Central memory CD4-positive, alpha-beta T cell (primary cell): ENCODE results near the gene HS1BP3.
A peak's percentile ranks its signal among the peaks of the same experiment; 100 is the strongest.

Experiments used
- DNase-seq: peaks from one replicate; pipeline ENCODE4 v3.0.0; 2022

Gene HS1BP3

DNA sequence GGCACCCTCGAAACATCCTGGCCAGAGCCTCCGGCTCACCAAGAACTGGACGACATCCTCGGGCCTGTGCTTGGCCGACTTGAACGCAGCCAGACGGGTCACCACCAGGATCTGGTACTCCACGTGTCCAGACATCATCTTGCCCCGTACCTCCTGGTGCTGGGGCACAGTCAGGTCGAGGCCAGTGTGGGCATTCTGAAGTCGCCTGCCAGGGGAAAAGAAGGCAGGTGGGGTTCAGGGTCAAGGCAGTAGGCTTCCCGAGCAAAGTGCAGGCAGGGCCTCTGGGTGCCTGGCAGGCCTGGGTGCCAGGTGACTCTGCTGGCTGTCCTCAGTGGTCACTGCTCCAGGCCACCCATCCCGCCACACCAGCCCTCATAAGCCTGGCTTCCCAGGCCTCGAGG lies 5.6 kb downstream of the HS1BP3 start:
- no peak for DNase-seq

DNA sequence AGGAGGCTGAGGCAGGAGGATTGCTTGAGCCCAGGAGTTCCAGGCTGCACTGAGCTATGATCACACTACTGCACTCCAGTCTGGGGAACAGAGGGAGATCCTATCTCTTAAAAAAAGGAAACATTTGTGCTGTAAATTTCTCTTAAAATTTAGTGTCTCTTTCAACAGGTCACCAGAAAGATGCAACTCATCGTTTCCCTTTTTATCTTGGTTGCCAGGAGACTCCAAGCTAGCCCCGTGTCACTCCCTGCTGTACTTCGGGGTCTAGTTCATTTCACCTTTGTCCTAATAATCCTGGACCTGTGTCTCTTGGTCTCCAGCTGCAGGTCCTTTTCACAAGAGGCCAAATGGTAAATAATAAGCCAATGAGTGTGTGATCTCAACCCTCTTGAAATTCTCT lies 7.1 kb downstream of the HS1BP3 start:
- DNase-seq = no peak

DNA sequence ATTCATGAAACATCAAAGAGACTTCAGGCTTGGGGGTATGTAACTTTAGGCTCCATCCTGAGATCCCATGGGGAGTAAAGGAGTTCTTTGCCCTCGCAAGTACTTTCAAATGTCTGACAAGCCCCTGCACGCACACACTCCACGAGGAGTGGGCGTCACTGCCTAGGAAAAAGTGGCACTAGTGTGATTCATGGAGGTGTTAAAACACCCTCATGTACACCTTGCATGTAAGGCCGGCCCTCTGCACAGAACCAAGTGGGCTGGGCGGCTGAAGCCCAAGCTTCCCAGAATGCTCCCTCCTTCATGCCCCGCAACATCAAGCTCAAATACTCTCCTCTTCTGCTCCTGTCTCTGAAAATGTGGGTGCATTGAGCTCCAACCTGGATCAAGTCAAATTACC lies 7.8 kb downstream of the HS1BP3 start:
- no peak for DNase-seq

DNA sequence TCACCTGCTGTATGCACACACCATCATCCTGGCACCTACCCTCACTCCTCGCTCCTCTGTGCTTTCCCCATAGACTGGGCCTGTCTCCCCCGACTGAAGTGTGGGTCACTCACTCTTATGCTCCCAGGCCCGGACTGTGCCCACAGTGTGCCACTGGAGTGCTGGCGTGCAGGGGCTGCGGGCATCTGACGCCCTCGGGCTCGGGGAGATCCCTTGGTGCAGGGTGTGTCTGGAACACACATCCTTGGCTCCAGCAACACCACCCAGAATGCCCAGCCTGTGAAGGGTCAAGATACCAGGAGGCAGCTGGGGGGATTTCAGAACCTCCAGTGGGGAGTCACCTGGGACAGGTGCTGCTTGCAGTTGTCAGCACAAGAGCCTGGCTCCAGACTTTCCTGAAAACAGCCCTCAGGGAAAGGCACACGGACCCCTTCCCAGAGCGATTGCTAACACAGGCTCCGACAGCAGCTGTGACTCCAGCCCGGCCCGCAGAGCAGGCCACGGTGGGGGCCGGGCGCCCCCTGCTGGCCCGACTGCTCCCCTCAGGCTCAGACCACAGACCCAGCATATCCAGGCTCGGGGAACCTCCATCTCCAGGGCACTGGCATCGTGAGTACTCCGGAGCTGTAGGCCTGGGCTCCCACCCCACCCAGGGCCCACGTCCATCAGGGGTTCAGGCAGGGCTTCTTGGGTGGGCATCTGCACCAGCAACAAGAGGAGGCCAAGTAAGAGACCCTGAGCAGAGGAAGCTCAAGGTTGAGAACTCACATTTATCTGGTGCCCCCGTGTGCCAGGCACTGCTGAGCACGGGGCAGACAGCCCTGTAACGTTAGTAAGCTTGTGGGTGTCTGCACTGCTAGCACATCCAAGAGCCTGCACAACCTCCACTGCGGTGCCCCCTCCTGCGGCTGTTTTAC lies 8.6 kb downstream of the HS1BP3 start:
- DNase-seq = peak; percentile 68

DNA sequence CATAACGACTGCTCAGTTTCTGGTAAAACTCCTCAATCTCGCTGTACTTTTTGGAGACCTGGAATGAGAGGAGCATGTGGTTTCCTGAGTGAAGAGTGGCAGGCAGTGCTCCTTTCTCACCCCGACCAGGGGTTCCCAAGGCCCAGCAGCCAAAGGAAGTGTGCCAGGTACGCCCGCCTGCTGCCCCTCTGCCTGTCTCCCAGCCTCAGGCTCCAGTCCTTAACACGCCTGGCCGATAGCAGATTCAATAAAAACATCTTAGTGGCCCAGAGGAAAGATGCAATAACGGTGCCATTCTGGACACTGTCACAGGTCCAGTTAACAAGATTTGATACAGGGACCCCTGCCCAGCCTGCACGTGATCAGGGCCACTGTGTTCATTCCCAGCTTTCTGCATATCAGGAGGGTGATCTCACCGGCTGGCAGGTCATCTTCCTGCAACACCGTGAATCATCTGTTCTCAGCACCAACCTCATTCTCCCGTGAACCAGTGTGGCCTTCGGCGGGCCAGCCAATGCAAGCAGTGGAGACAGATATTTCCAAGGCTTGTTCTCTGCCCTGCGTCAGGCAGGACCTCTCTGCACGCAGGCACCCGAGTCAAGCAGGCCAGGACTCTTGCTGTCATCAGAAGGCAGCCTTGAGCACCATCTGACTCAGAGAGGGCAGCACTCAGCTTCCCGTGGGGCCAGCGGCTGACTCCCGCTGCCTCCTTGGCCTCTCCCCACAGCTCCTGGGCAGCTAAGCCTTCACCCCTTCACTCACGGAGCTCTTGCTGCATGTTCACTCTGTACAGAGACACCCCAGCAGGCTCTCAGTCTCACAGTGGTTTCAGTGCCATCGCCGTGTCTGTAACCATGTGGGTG lies 9.5 kb downstream of the HS1BP3 start:
- no peak for DNase-seq

DNA sequence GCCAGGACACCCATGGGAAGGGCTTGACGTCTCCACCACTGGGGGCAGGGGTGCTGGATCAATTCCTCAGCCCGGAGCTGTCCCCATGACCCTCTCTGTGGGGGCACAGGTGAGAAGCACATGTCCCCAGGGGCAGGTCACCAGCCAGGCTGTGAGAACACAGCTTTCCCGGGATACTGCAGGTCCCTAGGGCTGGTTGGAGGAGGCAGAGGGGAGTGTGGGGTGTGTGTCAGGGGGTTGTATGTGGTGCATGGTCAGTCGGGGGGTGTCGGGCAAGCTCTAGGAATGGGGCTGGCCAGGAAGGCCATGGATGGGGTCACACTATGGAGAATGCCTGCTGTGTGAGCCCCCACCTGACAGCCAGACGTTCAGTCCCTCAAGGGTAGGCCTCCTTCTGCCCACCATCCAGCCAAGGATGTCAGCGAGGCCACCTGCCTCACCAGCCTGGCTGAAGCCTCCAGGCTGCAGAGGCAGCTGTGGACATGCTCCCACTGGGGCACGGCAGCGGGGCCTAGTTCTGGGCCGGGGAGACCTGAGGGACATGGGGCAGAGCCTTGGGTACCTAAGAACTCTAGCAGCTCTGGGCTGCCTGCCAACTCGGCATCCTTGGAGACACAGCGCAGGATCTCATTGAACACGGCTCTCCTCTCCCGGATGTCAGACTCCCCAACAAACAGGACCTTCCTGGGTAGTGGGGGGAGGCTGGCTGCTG lies 10.3 kb downstream of the HS1BP3 start:
- DNase-seq = no peak

DNA sequence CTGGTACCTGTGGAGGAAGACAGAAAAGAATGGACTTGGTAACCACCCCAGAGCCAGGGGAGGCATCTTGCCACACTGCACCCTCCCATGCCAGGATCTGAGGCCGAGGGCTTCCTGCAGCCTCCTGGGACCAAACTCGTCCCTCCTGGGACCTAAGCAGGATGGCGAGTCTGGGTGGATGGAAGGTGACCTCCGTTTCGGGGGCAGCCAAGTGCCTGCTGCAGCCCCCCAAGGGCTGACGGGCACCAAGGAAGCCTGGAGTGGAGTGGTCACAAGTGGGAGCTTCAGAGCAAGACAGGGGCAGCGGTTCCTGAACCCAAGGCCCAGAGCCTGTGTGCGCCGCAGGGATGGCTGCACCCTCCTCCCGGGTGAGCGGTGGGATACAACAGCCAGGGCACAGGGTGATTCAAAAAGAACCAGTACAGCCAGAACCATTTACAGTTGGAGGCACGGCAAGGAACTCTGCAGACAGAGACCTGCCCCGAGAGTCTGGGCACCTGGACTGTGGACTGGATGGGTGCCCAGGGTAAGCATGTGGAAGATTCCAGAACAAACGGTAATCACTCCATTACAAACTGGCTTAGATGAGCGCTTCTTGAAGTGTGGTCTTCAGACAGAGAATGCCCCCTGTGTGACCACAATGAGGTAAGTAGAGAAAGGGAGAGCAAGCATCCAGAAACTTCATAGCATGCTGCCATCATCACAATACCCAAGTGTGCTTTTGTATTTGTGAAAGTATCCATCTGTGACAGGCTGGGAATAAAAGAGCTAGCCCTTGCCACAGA lies 12.1 kb downstream of the HS1BP3 start:
- no peak for DNase-seq

DNA sequence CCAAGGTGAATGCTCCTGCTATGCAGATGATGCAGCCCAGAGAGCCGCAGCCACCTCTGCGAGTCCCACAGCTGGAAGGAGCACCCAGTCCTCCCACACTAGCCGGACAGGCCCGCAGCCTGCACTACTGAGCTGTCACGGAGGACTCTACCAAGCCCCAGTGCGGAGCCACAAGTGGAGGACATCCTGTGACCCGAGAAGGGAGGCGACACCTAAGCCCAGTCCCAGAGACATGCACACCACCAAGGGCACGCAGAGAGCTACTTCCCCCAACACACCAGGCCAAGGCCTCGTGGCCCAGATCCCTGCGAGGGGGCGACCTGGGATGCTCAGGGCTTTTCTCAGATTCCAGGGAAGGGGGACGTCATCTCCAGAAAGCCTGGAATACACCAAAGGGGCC lies 12.9 kb downstream of the HS1BP3 start:
- no peak for DNase-seq

DNA sequence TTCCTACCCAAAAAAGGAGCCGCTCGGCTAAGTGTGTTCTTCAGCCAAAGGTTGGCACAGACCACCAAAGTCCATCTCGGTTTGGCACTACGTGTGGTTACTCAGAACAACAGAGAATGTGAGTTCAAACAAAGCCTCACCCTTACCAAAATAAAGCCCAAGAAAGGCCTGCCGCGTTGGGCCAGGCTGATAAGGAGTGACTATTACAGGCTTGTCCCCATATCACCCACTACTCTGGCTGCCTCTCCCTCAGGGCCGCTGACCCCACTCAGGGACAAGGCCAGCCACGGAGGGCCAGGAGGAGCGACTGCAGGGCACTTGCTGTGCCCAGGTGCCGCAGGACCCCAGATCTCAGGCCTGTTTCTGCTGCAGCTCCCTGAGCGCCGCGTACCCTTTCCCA lies 13.8 kb downstream of the HS1BP3 start:
- no peak for DNase-seq

DNA sequence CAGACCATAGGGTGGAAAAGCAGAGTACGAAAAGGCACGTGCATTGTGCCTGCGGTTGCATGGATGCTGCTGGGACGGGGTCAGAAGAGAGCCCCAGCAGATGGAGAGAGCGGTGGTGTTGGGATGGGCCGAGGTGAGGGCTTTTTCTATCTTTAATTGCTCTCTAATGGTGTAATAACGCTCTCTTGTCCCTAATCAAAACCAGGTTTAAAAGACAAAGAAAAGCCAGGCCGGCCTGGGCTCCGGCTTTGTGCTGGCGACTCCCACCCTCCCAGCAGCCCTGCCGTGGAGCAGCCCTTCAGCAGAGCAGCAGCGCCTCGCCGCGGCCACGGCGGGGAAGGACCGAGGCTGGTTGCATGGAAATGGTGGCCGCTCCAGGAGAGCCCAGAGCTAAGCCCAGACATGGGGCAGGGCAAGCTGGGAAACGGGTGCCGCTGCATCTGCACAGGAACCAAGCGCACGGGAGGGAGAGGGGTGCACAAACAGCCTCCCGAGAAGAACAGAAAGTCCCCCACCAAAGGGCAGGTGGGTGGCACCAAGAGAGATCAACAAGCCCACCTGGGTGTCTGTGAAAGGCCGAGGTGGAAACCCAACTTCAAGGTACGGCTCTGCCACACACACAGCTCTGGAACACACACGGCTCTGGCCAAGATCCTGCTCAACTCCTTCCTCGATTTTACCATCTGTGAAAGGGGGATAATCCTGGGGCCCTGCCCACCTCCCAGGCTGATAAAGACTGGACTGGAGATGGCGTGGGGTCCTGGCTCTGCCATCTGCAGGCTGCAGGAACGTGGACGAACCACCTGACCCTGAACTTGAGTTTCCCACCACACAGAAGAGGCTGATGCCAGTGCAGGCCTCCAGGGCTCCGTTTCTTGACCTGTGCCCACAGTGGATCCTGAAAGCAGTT lies 15.0 kb downstream of the HS1BP3 start:
- DNase-seq = peak; percentile 15

DNA sequence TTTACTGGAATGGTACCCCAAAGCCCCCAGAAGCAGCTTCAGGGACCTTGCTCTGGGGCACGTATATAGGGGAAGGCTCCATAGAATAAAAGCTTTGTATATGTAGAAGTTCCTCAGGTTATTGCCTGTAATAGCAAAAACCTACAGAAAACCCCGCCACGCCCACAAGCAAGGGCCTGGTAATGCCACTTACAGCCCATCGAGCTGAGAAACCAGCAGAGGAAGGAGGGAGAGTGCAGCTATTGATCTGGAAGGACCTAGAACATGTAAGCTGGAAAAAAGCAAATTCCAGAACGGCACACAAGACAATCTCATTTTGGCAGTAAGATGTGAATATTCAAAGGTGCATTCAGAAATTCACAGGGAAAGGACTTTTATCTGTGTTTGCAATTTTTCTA lies 15.8 kb downstream of the HS1BP3 start:
- DNase-seq = no peak

DNA sequence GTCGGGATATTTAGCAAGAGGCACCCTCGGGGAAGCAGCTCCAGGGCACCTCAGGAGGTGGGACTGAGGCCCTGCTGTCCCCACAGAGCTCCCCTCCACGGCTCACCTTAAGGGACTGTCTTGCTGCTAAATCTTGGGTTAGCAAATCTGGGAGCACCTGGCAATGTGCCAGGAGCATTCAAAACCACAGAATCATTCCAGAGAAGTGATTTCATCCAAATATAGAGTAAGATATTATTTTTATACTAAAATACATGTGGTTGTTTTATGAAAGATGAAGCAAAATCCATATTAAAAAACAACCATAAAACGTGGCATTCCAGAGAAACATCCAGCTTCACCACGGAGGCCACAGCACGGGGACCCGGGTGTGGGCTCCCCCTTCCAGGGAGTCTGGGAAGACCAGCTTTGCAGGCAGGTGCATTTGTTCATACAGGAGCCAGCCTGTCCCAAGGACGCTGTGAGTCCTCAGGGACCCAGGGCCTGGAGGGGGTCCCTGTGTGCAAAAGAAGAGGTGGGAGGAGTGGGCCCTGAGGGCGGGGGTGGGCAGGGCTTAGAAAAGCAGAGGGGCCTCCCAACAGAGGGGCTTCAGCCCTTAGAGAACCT lies 16.3 kb downstream of the HS1BP3 start:
- no peak for DNase-seq

DNA sequence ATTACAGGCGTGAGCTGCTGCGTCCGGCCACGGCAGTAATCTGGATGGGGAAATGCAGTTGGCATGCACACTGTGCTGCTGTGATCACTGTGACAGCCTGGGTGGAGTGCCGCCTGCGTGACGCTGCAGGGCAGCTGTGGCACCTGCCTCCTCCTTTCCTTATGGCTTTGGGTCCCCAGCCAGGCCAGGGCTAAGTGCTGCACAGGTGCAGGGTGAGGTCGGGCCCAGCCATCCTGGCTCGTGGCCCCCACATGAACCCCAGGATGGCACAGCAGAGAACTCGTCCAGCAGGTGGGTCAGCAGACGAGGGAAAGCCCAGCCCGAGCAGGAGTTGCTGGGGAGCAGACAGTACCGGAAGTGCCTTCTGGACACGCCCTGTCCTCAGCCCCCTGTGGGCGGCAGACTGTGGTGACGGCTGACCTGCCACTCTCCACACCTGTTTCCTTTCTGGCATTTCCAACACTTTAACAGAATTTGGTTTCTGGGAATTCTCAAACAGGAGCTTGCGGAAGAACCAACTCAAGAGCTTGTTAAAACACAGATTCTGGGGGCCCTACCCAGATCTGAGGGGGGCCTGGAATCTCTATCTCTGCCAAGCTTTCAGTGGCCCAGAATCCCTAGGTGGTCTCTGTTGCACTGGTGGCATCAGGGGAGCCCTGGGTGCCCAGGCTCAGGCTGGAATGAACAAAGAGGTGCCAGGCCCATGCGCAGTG lies 16.9 kb downstream of the HS1BP3 start:
- DNase-seq = no peak

DNA sequence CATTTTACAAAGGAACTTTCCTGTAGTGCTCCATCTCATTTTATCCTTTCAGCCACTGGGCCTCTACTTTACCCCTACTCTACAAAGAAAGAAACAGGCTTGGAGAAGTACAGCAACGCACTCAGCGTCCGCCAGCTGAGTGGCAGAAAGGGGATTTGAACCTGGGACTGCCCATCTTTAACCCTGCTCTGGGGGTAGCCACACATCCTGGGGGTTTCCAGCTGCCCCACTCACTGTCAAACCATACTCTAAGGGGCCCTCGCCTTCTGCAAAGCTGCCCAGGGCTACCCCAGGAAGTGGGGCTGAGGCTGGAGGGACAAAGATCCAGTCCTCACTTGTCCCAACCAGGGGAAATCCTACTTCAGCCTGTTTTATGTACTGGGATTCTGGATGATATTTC lies 17.9 kb downstream of the HS1BP3 start:
- DNase-seq = no peak

DNA sequence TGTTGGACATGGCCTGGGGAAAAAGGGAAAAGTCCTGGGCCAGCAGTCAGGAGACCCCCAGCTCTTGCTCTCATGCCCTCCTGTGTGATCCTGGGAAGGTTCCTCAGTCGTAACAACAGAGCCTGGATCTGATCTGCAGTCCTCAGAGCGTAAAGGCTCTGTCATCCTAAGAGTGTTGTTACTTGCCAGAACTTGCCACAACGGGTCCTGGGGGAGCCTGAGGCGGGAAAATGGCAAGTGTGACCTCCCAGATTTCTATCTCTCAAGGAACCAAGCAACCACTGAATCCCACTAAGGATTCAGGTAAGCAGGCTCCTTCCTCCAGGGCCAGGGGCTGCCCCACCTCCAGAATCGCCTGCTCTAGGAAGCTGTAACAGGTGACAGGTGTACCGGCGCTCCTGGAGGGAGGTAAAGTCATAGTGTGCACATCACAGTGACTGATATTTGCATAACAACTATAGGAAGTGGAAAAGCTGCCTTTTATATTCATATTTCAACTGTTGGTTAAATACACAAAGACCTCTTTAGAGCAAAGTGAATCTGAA lies 18.4 kb downstream of the HS1BP3 start:
- no peak for DNase-seq

DNA sequence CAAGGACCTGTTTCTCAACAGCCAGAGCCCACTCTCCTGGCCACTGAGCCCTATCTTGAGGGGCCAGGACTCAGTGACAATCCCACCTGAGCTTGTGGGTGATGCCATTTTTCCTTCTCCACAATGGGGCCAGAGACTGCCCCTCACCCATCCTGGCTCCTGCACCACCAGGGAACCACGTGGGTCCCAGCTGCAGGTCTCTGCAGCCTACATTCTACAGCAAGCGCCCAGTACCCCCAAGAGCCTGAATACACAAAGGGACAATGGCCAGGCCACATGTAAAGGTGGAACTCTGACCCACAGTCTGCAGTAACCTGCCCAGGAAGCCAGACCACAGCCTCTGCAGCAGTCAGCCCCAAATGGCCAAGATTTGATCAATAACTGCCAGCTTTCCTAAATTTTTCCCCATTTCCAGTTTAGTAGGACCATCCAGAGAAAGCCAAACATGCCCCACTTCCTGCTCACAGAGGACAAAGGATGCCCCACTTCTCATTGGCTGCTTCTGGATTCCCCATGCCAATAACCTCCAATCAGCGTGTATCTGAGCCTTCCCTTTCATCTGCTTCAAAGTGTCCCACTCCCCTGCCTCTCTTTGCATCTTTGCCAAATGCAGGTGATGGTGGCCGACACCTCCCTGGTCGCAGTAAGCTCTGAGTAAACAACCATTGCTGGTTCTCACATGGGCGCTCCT lies 19.1 kb downstream of the HS1BP3 start:
- DNase-seq = no peak

DNA sequence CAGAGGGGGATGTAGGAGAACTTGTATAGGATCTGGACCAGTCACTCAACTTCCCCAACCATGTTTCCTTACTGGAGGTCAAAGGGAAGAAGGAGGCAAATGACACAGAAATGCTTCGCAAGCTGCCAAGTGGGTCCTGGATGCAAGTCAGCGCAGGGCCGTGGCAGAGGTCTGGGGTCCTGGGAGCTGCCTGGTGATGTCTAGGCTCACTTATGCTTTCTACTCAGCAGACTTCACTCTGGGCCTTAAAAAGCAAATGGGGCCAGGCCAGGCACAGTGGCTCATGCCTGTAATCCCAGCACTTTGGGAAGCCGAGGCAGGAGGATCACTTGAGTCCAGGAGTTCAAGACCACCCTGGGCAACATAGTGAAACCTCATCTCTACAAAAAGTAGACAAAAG lies 19.9 kb downstream of the HS1BP3 start:
- no peak for DNase-seq

DNA sequence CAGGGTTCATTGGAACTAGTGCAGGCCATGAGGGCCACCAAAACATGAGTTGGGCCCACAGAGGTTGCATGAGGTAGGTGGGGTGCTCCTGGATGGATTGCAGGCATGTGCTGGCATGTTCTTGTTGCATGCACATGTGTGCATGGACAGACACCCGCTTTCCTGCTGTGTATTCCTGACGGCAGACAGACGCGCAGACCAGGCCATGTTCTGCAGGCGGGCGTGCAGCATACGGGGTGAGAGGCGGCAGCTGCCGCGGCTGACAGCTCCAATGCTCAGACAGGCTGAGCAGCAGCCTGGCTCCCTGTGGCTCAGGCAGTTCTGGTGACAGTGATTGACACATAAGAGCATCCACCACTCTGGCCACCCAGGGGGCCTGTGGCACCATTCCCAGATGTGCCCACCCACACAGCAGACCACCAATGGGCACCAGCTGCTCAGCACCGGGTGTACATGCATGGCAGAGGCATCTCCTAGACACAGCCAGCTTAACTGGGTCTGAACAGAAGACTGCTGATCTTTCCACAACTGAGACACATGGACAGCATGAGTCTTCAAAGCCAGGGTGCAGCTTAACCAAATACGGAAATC lies 21.2 kb downstream of the HS1BP3 start:
- no peak for DNase-seq

DNA sequence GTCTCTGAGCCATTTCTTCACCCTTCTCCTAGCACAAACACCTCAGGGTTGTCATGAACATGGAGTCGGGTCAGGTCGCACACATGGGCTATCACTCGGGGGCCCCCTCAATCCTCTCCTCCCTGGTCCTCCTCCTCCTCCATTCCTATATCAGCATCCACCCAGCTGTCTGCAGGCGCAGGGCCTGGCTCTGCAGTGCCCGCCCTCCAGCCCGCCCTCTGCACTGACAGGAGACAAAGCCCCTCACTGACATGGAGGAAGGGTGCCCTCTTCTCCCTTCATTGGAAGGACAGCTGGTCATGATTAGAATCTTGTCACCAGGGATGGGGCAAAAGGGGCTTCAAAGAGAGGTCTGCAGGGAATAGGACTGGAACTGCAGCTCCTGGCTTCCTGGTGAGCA lies 21.7 kb downstream of the HS1BP3 start:
- DNase-seq = no peak
